DMS114 treated with DMSO at 0.1 percent for 48 hours (cell line): ENCODE data around the gene SRR.
"Not testable (repeated sequence)": the region's sequence is repeated elsewhere in the genome, so short reads cannot be mapped to it uniquely, and the experiment has no call there.

Experiments used
- DNase-seq: peaks from one replicate; lab custom pipeline; 2025; ENCODE audit not compliant: unreplicated experiment; lab: John Stamatoyannopoulos, UW

SRR gene, protein sequence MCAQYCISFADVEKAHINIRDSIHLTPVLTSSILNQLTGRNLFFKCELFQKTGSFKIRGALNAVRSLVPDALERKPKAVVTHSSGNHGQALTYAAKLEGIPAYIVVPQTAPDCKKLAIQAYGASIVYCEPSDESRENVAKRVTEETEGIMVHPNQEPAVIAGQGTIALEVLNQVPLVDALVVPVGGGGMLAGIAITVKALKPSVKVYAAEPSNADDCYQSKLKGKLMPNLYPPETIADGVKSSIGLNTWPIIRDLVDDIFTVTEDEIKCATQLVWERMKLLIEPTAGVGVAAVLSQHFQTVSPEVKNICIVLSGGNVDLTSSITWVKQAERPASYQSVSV

DNA sequence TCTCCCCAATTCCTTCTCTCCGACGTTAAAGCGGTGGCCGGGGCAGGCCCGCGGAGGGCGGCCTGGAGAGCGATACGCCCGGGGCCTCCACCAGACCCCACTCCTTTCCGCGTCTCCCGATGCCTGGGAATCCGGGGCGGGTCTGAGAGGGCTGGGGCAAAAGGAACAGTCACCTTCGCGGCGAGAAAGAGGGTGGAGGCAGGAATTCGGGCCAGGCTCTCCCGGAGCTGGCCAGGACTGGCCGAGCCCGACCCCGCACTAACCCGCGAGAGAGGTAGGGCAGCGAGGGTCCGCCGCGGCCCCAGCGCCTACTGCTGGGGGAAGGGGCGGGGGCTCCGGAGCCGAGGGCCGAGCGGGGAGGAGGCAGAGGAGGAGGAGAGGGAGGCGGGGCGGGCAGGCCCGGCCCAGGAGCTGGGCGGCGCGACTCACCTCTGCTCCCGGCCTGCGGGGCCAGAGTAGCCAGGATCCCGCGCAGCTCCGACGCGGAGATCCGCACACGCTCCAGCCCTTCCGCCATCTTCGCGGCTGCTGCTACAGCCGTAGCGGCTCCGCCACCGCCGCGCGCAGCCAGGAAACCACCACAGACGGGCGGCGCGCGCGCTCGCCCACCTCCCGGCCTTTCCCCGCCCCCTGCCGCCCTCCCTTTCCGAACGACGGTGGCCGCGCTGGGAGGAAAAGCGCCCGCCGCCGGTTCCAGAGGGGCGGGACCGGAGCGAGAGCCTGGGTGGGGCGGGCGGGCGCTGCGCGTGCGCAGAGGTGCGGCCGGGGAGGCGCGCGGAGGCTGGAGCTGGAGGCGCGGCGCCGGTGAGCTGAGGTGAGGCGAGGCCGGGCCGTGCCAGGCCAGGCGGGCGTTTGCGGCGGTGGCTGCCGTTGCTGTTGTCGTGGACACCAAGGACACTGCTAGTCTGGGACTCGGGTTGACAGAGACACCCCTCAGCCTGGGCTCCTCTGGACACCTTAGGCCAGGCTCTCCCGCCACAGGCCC, at the start of gene SRR, which contains the start of gene SMG6:
Gene SRR, plus strand, starts transcription at position 747 of the 985 bp plus-strand sequence. CDS start 11,611 bp downstream, outside the sequence.
Gene SMG6, minus strand, starts transcription at position 582 of the 985 bp plus-strand sequence. Its CDS starts 65 bp downstream, at position 517.
- peak; percentile 73 for DNase-seq

DNA sequence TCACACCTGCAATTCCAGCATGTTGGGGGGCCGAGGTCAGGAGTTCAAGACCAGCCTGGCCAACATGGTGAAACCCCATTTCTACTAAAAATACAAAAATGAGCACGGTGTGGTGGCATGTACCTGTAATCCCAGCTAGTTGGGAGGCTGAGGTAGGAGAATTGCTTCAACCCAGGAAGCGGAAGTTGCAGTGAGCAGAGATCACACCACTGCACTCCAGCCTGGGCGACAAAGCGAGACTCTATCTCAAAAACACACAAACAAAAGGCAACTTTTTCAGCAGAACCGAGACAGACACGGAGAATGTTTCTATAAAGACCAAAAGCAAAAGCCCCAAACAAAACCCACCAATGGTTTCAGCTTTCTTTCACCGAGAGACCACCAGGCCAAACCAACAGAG, 44.9 kb upstream of the SRR start:
- not testable (repeated sequence) for DNase-seq

DNA sequence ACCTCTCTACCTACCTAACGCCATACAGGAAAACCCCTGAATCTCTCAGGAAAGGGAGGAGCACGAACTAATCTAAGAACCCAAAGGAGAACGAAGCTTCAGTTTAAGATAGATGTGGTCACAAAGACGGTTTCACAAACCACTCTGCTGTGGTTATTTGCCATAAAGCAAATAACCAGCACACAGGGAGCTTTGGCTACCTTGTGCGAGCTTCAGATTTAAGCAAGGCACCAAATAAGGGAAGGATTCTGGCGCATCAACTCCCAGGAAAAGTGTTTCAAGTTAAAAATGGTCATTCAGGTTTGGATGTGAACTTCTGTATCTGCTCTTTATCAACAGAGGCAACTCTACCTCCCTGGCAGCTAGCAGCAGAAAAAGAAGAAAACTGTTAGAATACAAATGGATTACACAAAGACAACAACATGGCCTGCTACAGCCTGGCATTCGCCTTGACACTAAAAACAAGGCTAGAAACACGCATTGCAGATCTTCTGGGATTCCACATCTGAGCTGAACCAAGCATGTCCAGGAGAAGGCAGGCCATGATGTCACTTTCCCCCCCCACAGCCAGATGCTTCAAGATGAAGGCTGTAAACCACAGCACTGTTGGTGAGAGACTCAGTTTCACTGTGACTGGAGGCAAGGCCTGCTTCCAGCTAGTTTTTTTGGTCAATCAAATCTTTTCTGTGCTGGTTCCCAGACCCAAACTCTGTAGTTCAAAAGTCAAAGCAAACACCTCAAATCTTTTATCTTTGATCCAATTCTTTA, 43.8 kb upstream of the SRR start:
- DNase-seq = no peak

DNA sequence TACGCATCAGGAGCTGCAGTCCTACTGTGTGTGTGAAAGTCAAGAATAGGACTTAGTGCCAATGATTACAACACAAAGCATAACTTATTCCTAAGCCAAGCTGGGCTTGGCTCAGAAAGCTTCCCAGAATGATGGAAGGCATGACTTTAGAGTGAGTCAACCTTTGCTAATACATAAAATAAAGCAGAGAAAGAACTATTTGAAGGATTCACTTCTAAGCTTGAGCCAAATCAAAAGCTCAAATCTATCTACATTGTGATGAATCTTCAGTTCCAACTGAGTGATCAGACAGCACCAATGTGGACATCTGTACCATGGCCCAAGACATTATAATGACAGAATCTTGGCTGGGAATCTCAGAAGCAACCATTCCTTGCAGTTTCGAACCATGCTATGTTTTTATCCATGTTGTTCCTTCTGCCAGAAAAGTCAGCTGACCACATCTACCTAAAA, 41.6 kb upstream of the SRR start:
- no peak for DNase-seq

DNA sequence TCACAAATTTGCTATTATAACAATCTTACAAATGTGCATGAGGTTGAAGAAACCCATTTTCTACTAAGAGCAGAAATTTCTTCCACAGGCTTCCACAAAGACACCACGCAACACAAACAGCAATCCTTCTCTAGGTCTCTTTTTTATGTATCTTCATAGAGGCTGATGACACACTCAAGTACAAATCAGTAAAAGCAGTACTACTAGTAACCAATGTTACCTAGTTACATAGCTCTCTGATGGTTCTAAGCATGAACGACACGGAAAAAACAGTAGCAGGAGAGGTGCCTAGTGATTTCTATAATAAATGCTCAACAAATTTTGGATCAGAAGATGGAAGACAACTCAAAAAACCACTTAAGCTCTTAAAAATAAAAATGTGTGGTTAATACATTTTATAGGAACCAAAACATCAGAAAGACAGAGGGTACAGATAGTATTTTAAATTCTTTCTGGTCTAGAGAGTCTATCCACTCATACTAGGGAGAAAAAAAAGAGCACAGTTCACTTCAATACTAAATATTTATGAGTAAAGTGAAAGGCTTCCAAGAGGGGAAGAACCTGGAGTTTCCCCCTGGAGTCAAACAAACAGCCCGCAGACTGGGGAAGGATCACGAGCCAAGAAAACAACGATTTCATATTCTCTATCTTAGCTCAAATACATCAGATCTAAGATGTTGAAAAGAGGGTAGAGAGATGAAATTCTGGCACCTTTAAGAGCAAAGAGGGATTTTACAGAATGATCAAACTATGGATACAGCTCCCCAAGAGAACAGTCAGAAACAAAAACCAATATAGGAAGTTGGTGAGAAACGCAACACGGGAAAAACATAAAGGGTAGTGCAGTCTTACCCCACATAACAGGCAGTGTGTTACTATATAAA, 40.3 kb upstream of the SRR start:
- no peak for DNase-seq

DNA sequence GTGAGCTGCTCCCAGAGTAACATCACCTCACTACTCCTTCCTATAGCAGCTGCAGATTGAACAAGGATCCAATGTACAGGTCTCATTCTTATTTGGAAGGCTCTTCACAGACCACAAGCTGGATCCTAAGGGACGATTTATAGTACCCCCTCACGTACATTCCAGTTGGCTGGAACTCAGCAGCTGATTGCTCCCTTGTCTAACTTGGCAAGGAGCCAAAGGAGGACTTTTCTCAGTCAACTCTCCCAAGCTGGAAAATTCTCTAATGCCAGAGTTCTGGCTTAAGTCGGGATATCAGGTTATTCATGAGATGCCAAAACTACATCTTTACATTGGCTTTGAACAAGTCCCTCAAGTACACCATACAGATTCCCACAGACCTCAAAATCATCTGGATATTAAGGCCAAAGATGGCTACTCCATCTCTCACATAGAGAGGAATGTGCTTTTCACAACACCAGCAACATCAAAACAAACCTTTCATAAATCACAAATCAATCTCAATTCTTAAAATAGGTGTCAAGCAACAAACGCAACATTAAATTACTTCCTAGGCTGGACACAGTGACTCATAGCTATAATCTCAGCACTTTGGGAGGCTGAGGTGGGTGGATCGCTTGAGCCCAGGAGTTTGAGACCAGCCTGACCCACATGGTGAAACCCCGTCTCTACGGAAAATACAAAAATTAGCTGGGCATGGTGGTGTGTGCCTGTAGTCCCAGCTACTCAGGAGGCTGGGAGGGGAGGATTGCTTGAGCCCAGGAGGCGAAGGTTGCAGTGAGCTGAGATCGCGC, 39.5 kb upstream of the SRR start:
- no peak for DNase-seq

DNA sequence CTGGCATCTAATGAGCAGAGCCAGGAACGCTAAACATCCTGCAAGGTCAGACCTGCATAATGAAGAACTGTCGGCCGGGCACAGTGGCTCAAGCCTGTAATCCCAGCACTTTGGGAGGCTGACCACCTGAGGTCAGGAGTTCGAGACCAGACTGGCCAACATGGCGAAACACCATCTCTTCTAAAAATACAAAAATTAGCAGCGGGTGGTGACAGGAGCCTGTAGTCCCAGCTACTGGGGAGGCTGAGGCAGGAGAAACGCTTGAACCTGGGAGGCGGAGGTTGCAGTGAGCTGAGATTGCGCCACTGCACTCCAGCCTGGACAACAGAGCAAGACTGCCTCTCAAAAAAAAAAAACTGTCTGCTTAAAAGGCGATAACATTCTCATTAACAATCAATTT, 38.6 kb upstream of the SRR start:
- DNase-seq = not testable (repeated sequence)

DNA sequence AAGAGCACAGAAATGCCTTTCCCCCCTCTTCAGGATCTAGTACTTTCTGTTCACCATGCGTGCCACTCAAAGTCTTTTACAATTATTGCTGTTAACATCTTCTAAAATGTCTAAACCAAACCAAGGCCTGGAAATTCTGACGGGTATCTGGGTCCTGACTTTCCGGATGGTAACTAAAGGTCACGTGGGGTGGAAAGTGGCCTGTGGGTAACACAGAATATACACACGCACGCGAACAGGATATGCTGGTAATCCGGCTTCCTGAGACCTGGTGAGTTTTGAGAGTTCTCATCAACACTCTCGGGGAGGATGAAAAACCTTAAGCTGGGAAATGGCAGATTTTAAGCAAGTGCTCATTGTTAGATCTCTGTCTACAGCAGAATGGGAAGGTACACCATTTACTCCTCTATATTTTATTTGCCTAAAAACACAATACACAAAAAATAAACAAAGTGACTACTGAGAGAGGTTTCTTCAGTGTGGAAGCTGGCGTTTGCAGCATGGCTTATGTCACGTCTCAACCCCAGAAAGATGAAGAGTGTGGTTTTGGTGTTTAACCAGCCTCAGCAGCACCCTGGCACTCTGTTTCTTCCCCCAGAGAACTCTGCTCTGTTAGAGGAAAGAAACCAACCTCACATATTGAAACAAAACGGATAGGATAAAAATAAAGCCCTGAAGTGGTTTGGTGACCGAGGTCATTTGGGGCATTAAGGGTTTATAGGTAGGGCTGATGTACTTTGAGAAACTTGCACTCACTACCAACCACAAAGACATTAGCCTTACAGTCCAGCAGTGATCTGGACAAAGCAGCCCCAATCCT, 37.5 kb upstream of the SRR start:
- no peak for DNase-seq

DNA sequence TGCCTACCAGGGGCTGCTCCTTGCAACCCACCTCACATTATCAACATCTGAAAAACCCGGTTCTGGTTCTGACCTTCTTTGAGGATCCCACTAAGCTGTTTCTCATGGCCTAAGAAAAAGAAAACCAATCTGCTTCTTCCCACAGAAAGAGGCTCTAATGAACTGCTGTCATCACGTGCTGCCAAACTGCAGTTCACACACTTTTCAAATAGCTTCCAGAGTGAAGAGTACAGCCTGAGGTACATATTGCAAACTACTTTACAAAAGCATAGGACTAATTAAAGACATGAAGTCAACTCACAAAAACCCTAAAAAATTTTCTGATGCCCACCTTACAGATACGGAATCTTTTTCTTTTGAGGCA, 36.9 kb upstream of the SRR start:
- no peak for DNase-seq

DNA sequence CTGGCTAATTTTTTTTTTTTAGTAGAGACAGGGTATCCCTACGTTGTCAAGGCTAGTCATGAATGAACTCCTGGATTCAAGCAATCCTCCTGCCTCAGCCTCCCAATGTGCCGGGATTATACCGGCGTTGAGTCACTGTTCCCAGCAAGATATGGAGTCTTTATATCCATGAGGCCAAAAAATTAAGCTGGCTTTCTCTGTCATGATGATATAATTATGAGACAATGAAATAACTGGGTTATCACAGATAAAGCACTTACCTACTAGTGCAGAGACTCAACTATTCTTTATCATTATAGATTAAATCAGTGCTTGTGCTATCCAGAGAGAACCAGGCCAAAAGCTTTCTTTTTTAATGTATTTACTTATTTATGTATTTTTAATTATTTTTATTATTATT, 36.4 kb upstream of the SRR start:
- no peak for DNase-seq

DNA sequence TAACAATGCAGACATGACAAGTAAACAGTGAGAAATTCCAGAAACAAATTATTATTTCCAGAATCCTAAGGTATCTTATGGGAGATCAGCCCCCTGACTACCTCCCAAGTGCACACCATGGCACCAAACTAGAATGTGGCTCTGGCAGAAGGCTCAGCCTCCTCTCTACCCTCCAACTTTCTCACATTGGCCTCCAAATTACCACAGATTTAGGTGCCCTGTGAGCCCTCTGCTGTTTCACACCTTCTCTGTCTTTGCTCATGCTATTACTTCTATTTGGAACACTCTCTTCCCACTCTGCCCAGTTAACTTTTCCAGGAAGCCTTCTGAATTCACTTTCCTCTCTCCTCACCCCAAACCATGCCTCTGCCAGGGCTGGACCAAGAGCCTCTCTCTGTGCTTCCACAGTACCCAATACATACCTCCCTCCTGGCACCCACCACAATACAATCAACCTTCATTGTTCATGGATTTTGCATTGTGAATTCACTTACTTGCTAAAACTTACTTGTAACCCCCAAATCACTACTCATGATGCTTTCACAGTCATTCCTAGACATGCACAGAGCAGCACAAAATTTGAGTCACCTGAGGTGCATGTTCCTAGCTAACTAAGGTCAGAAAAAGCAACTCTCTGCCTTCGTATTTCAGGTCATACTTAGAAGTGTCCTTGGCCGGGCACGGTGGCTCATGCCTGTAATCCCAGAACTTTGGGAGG, 31.6 kb upstream of the SRR start:
- no peak for DNase-seq

DNA sequence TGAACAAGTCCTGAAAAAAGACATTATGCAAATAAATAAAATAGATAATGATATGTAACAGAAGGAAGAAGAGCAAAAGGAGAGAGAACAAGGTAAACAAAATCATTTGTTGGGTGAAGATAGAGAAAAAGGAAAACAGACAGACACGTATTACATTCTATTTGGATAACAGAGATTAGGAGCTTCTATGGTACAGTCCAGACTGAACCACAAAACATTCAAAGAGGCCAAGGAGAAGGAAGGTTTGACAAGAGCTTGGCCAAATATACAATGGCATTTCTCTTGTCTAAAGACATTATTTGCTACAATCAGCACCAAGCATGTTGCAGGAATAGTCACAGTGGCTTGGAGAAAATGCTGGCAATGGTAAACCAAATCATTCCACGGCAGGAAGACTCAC, 29.3 kb upstream of the SRR start:
- no peak for DNase-seq

DNA sequence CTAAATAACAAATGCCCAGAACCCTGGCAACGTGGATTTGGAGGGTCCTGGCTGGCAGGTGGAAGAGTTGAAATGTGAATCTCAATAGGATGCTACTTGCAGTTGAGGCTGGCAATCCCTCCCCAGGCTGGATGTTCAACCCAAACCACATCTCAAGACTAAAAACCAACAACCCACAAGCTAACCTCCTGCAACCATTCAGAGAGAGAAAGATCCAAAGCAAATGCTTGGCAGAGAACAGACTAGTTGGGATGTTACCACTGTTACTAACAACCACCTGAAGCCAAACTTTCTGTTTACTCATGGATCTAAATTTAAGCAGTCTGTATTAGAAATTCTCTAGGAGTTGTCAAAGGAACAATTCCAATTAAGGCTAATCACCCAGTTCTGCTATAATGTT, 28.0 kb upstream of the SRR start:
- DNase-seq = no peak

DNA sequence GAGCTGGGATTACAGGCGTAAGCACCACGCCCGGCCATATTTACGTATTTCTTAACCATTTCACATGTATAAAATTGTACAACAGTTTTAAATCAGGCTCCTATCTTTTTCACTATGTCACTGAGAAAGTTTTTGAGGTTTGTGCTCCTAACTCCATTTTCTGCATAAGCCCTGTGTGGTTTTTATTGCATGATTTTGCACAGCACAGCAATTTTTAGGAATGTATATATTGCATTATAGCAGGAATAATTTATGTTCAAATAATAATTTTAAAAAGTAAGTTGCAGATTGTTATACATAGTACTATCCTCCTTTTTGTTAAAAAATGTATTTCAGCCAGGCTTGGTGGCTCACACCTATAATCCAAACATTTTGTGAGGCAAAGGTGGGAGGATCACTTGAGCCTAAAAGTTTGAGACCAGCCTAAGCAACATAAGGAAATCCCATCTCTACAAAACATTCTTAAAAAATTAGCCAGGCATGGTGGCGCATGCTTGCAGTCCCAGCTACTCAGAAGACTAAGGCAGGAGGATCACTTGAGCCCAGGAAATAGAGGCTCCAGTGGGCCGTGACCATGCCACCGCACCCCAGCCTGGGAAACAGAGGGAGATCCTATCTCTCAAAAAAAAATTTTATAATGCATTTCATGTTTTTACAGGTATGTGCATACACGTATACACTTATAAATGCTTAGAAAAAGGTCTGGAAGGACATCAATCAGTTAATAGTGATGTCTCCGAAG, 26.1 kb upstream of the SRR start:
- DNase-seq = no peak

DNA sequence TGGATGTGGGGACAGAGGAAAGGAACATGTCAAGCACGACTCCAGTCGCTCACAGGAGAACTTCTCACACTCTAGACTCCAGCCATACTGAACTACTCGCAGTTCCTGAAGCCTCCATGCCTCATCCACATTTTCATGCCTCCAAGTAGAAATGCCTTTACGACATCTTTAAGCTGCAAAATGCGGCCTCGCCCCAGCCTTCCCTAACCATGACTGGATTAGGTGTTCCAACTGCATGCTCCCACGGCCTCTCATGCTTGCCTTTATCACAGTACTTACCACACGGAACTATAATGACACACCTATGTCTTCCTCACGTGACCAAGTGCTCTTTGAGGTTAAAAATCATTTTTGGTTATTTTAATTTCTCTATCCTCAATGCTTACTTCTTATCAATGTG, 24.0 kb upstream of the SRR start:
- DNase-seq = no peak

DNA sequence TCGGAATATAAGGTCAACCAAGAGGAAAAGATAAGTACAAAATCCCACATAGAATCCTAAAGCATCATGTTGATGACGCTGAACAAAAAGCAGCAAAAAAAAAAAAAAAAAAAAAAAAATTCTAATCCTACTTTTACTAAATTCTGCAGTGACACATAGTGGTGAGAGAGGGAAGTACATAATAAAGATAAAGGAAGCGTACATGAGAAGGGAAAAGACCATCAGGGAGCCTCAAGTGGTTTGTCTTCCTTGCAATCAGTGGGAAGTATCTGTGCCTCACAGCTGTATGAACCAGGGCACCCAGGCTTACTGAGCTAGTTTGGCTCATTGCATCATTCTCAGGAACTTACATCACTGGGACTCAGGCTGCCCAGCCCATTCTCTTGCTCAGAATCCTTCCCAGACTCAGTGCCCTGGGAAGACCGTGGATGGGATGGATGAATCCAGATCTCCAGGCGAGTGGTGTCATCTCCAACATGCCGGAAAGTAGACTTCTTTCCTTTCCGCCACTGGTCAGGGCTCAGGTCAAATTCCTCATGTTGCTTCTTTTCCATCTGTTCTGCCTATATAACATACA, 21.4 kb upstream of the SRR start:
- DNase-seq = peak; percentile 83

DNA sequence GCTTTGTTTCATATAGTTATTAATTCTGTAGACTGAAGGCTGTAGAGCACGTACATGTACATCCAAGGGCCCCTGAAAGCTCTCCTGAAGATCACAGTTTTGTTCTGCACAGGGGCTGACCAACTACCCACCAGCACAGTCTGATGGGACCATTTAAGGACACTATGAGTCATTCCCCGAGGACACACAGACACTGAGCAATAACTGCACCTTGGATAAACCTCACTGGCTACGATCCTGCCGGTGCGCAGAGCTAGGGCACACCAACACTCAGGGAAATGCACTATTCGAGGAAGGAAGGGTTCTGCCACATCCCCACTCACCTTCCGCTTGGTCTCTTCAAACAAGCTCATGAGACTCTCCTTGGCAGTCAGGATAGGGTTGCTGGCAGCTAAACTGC, 20.4 kb upstream of the SRR start:
- DNase-seq = no peak
